ENCODE results near the gene OSR1.
A peak's percentile ranks its signal among the peaks of the same experiment; 100 is the strongest.

Gene OSR1

DNA sequence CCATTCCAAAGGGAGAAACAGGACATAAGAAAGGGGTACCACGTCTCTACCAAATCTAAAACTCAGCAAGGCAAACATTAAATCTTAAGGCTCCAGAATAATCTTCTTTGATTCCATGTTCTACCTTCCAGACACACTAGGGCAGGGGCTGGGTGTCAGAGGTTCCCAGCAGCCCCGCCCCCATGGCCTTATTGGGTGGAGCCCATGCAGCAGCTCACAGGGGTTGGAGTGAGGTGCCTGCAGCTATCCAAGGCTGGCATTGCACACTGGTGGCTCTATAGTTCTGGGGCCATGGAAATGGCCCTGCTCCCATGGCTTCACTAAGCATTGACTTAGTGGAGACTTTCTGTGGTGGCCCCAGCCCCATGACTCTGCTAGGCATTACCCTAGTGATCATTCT, 14.9 kb upstream of the OSR1 start:
- TF ChIP-seq, protein P1, sequence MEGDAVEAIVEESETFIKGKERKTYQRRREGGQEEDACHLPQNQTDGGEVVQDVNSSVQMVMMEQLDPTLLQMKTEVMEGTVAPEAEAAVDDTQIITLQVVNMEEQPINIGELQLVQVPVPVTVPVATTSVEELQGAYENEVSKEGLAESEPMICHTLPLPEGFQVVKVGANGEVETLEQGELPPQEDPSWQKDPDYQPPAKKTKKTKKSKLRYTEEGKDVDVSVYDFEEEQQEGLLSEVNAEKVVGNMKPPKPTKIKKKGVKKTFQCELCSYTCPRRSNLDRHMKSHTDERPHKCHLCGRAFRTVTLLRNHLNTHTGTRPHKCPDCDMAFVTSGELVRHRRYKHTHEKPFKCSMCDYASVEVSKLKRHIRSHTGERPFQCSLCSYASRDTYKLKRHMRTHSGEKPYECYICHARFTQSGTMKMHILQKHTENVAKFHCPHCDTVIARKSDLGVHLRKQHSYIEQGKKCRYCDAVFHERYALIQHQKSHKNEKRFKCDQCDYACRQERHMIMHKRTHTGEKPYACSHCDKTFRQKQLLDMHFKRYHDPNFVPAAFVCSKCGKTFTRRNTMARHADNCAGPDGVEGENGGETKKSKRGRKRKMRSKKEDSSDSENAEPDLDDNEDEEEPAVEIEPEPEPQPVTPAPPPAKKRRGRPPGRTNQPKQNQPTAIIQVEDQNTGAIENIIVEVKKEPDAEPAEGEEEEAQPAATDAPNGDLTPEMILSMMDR (IDR thresholded peaks at IDR 0.05; ENCODE audit: control insufficient read depth, insufficient read depth, low read depth, low read length, missing control alignments): no peak
- DNase-seq (ENCODE audit: low read depth): no peak
- no peak overlapping the region for H3K4me3 ChIP-seq (ENCODE audit: control insufficient read depth, low read depth, low read length)

DNA sequence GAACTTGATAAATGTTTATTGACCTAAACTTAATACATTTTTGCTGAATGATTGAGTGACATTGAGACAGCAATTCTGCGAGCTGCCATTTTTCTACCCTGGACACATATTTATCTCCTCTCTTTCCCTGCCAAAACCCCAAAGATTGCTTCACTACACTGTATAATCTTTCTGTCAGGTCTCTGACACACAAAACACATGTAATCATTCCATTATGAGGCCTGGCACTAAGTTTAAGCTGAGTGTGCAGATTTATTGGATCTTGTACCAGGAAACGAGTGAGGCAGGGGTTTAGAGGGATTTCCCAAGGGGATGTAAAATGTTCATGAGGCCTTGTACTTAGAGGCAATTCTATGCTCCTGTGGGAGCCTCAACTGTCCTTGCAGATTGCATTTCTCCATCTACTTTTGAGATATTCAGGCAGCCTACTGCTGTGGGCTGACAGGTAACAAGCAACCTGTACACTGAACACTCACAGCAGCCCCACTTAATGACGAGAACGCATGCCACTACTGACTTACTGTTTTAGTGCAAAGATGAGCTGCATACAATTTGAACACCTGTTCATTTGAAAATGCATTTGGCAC, 13.7 kb upstream of the OSR1 start:
- no peak for DNase-seq (ENCODE audit: low read depth)
- TF ChIP-seq, protein P1 (IDR thresholded peaks at IDR 0.05; ENCODE audit: control insufficient read depth, insufficient read depth, low read depth, low read length, missing control alignments): no peak
- H3K4me3 ChIP-seq (ENCODE audit: control insufficient read depth, low read depth, low read length): no peak overlapping the region

DNA sequence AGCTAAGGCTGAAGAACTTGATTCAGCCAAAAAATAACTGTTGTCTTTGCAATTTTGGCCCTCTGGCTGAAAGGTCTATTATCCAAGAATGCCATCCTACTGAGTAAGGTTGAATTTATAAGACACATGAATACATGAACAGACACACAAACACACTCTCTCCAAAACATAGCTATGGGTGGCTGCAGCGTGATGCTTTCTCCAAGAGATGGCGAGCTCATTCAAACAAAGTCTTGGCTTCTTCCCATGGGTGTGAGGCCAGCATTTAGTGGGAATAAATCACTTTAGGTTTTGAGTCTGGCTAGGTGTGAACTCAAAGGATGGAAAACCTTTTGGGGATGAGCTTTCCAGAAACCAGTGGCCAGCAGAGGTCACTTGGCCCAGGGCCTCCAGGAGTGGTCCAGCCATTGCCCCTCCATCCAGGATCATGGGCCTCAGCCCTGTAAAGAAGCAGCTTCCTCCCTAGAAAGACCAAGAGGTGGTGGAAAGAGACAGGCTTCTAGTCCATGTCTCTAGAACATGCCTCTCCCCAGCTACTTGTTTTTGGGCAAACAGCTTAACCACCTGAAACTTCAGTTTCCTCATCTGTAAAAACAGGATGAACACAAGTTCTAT, 11.0 kb upstream of the OSR1 start:
- no peak overlapping the region for H3K4me3 ChIP-seq (ENCODE audit: control insufficient read depth, low read depth, low read length)
- TF ChIP-seq, protein P1 (IDR thresholded peaks at IDR 0.05; ENCODE audit: control insufficient read depth, insufficient read depth, low read depth, low read length, missing control alignments): peak; percentile 70
- no peak for DNase-seq (ENCODE audit: low read depth)

DNA sequence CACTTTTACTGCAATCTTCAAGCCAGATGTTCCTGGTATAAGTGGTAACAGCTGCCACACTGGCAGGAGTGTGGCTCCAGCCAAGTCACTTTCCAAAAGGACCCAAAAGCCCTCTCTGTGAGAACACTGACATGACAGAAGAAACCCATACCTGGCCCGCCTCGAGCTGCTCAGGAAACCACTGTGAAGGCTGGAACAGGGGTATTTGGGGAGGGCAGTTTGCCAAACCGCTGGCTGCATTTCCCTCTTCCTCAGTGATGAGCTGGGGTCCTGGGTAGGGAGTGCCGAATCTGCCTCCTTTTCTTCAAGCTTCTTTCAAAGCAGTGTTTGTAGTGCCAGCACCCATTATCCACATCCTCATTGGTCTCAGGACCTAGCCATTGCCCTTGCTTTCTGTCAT, 10.3 kb upstream of the OSR1 start:
- DNase-seq (ENCODE audit: low read depth): no peak
- TF ChIP-seq, protein P1 (IDR thresholded peaks at IDR 0.05; ENCODE audit: control insufficient read depth, insufficient read depth, low read depth, low read length, missing control alignments): no peak
- H3K4me3 ChIP-seq (ENCODE audit: control insufficient read depth, low read depth, low read length): no peak overlapping the region

DNA sequence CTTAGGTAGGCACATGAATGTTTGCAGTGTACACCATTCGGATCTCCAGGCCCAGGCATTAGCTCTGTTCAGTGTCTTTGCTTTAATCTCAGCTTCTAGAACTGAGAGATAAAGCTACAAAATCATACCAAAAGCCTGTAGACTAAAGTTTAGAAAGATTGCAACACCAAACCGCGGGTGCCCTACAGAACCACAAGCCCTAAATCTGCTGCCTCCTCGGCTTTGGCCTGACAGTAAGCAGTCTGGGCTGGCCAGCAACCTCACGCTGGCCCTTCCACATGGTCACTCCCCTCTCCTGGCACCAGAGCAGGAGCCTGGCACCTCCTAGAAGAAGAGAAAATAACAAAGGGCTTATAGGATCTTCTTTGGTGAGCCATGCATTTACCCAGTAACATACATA, 8.9 kb upstream of the OSR1 start:
- DNase-seq (ENCODE audit: low read depth): no peak
- H3K4me3 ChIP-seq (ENCODE audit: control insufficient read depth, low read depth, low read length): no peak overlapping the region
- TF ChIP-seq, protein P1 (IDR thresholded peaks at IDR 0.05; ENCODE audit: control insufficient read depth, insufficient read depth, low read depth, low read length, missing control alignments): no peak

DNA sequence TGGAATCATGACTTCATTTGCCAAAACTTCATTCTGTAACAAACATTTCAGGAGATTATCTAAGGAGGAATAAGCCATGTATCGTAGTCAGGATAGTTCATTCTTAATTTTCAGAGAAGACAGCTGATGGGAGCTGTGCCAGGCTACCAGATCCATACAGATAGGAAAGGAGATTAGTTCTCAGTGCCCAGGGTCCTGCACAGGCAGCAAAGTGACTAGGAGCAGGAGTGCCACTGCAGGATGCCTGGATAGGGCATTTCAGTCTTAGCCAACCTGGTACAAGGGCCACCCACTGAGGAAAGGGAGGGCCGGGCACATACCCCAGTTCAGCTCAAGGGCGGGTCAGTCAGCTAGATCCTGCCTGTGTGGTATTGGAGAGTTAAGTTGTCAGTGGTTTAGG, 6.7 kb upstream of the OSR1 start:
- TF ChIP-seq, protein P1 (IDR thresholded peaks at IDR 0.05; ENCODE audit: control insufficient read depth, insufficient read depth, low read depth, low read length, missing control alignments): no peak
- H3K4me3 ChIP-seq (ENCODE audit: control insufficient read depth, low read depth, low read length): no peak overlapping the region
- DNase-seq (ENCODE audit: low read depth): no peak
